ENCODE data around the gene ASTN2. TPM values are rescaled to one million over a fixed set of nuclear protein-coding genes. Genes with fewer than 3 reads are reported as not detected.

The ASTN2 gene
- total and polyA plus RNA-seq, 4 donors = 0.57 to 2.9 (median 1.4) TPM

GRCh38 chr9:116984111-116984510 lies 430.7 kb downstream of the ASTN2 start:
- no peak overlapping the region for H3K4me3 ChIP-seq (ENCODE audit: low read depth in 1 of 3, low read length in 3 of 3)
- TF ChIP-seq RAD21 (IDR thresholded peaks at IDR 0.05) (no peak), CTCF (IDR thresholded peaks at IDR 0.05; ENCODE audit: low read depth, low read length, missing input control) (no peak), EGR1 (IDR thresholded peaks at IDR 0.05; ENCODE audit: low read depth in 2 of 2) (no peak), ZBTB33 (IDR thresholded peaks at IDR 0.05) (no peak), SP1 (IDR thresholded peaks at IDR 0.05) (no peak), RXRA (IDR thresholded peaks at IDR 0.05) (no peak), ATF3 (IDR thresholded peaks at IDR 0.05) (no peak), FOXA1 (IDR thresholded peaks at IDR 0.05) (no peak), NR2F2 (IDR thresholded peaks at IDR 0.05) (no peak), REST (IDR thresholded peaks at IDR 0.05) (no peak), TAF1 (conservative IDR thresholded peaks at IDR 0.05) (no peak)
- WGBS = 56% methylated on average over 2 of the region's 2 CpGs
- no peak overlapping the region for H3K9ac ChIP-seq (ENCODE audit: low read depth in 1 of 2, low read length in 2 of 2)
- DNase-seq (ENCODE audit: low spot score) = no peak
- H3K4me1 ChIP-seq (ENCODE audit: control insufficient read depth in 4 of 4, insufficient read depth in 4 of 4, low read length in 3 of 4) = no peaks in the 10 kb centered on the region
- no peaks in the 10 kb centered on the region for H3K9me3 ChIP-seq (ENCODE audit: control insufficient read depth in 4 of 4, low read length in 3 of 4)
- H3K27me3 ChIP-seq (ENCODE audit: control insufficient read depth in 4 of 4, insufficient read depth in 4 of 4, low read length in 3 of 4) = no peaks in the 10 kb centered on the region
- H3K27ac ChIP-seq (ENCODE audit: low read depth in 1 of 2, low read length in 2 of 2) = no peak overlapping the region
- no peaks in the 10 kb centered on the region for H3K36me3 ChIP-seq (ENCODE audit: control insufficient read depth in 4 of 4, insufficient read depth in 3 of 4, low read depth in 1 of 4, low read length in 3 of 4)

GRCh38 chr9:116980582-116981120 lies 434.2 kb downstream of the ASTN2 start:
- Histone ChIP-seq H3K4me1 (ENCODE audit: control insufficient read depth in 4 of 4, insufficient read depth in 4 of 4, low read length in 3 of 4) (no peaks in the 10 kb centered on the region), H3K9ac (ENCODE audit: low read depth in 1 of 2, low read length in 2 of 2) (no peak overlapping the region), H3K4me3 (ENCODE audit: low read depth in 1 of 3, low read length in 3 of 3) (no peak overlapping the region), H3K9me3 (ENCODE audit: control insufficient read depth in 4 of 4, low read length in 3 of 4) (peaks cover 0 to 2% (median 0%) of the 10 kb centered on the region in 4 donors), H3K27ac (ENCODE audit: low read depth in 1 of 2, low read length in 2 of 2) (no peak overlapping the region), H3K27me3 (ENCODE audit: control insufficient read depth in 4 of 4, insufficient read depth in 4 of 4, low read length in 3 of 4) (no peaks in the 10 kb centered on the region), H3K36me3 (ENCODE audit: control insufficient read depth in 4 of 4, insufficient read depth in 3 of 4, low read depth in 1 of 4, low read length in 3 of 4) (no peaks in the 10 kb centered on the region)
- no peak for DNase-seq (ENCODE audit: low spot score)
- TF ChIP-seq HNF4A (conservative IDR thresholded peaks at IDR 0.05) = no peak
- no peak for TF ChIP-seq REST (IDR thresholded peaks at IDR 0.05)
- TF ChIP-seq RXRA (IDR thresholded peaks at IDR 0.05) = no peak
- no peak for TF ChIP-seq ZBTB33 (IDR thresholded peaks at IDR 0.05)
- no peak for TF ChIP-seq GABPA (IDR thresholded peaks at IDR 0.05 in 1 of 2, conservative IDR thresholded peaks at IDR 0.05 in 1 of 2)
- no peak for TF ChIP-seq FOXA2 (IDR thresholded peaks at IDR 0.05)
- no peak for TF ChIP-seq RAD21 (IDR thresholded peaks at IDR 0.05)
- no peak for TF ChIP-seq FOXA1 (IDR thresholded peaks at IDR 0.05)
- no peak for TF ChIP-seq YY1 (IDR thresholded peaks at IDR 0.05)
- no peak for TF ChIP-seq TAF1 (conservative IDR thresholded peaks at IDR 0.05)
- TF ChIP-seq CTCF (IDR thresholded peaks at IDR 0.05; ENCODE audit: low read depth, low read length, missing input control) = no peak

All from liver (tissue), 9 donors.